LHCN-M2 (cell line): ENCODE measurements around the gene OR1S1. TPM values are rescaled to one million over a fixed set of nuclear protein-coding genes. Genes with fewer than 3 reads are reported as not detected.

ENCODE experiments used
- total RNA-seq: library from RNA; depleted of rRNA; stranded (reverse); fragments of >200 nt; gene quantifications from 2 replicates; pipeline ENCODE4 v1.2.3, GENCODE V29; 2014; rRNA removed

OR1S1 gene
- total RNA-seq, 1 experiment from 2014 or later: not detected

Other genes with a start within 250 kb of the OR1S1 start
- gene OR9Q1, start 188.8 kb upstream of the OR1S1 start, total RNA-seq: not detected in 2 replicates
- not detected in 2 replicates for gene OR6Q1, start 181.8 kb upstream of the OR1S1 start, total RNA-seq
- not detected in 2 replicates for gene OR9I1, start 87.2 kb upstream of the OR1S1 start, total RNA-seq
- not detected in 2 replicates for gene OR9Q2, start 23.6 kb upstream of the OR1S1 start, total RNA-seq
- gene OR1S2, start 8.6 kb upstream of the OR1S1 start, total RNA-seq: not detected in 2 replicates
- gene OR10Q1, start 16.2 kb downstream of the OR1S1 start, total RNA-seq: not detected in 2 replicates
- not detected in 2 replicates for gene OR10W1, start 55.5 kb downstream of the OR1S1 start, total RNA-seq
- not detected in 2 replicates for gene OR5B17, start 146.3 kb downstream of the OR1S1 start, total RNA-seq
- gene OR5B3, start 194.2 kb downstream of the OR1S1 start, total RNA-seq: not detected in 2 replicates
- gene OR5B2, start 215.4 kb downstream of the OR1S1 start, total RNA-seq: not detected in 2 replicates
- not detected in 2 replicates for gene OR5B12, start 229.5 kb downstream of the OR1S1 start, total RNA-seq